Measurements from ENCODE around the gene DUSP19. TPM values are rescaled to one million over a fixed set of nuclear protein-coding genes. Genes with fewer than 3 reads are reported as not detected.

Gene DUSP19
- total and polyA plus RNA-seq, 2 of the 13 experiments (the other 11 are each of a cell fraction or from before 2014, with no cell fraction given): 1.3 to 1.9 TPM

GRCh38 chr2:183124222-183124956 lies 45.8 kb downstream of the DUSP19 start, which contains the start of gene NUP35 (continued):
- peak; percentile 64 for TF ChIP-seq ZBTB33 (CRISPR knock-in tag; IDR thresholded peaks at IDR 0.05)
- no peak; the same call in 1 of the 2 replicates for TF ChIP-seq JDP2 (CRISPR knock-in tag; IDR thresholded peaks at IDR 0.05; ENCODE audit: borderline replicate concordance)
- TF ChIP-seq RFXAP (CRISPR knock-in tag; IDR thresholded peaks at IDR 0.05; ENCODE audit: borderline replicate concordance): no peak; the same call in 1 of the 2 replicates
- TF ChIP-seq RELA (CRISPR knock-in tag; IDR thresholded peaks at IDR 0.05): peak; percentile 79
- no peak; the same call in 1 of the 2 replicates for TF ChIP-seq KDM6A (CRISPR knock-in tag; IDR thresholded peaks at IDR 0.05; ENCODE audit: low read depth)
- TF ChIP-seq POLR2AphosphoS2 (IDR thresholded peaks at IDR 0.05; ENCODE audit: low read depth, low read length): no peak
- TF ChIP-seq, protein P1, sequence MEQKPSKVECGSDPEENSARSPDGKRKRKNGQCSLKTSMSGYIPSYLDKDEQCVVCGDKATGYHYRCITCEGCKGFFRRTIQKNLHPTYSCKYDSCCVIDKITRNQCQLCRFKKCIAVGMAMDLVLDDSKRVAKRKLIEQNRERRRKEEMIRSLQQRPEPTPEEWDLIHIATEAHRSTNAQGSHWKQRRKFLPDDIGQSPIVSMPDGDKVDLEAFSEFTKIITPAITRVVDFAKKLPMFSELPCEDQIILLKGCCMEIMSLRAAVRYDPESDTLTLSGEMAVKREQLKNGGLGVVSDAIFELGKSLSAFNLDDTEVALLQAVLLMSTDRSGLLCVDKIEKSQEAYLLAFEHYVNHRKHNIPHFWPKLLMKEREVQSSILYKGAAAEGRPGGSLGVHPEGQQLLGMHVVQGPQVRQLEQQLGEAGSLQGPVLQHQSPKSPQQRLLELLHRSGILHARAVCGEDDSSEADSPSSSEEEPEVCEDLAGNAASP (CRISPR knock-in tag; IDR thresholded peaks at IDR 0.05; ENCODE audit: borderline replicate concordance): peak; percentile 54
- peak; percentile 78; the same call in 1 of the 2 replicates for TF ChIP-seq AHR (CRISPR knock-in tag; IDR thresholded peaks at IDR 0.05)
- peak; percentile 52; the same call in 1 of the 2 replicates for TF ChIP-seq BHLHE40 (IDR thresholded peaks at IDR 0.05; ENCODE audit: low read length)
- TF ChIP-seq, protein P2, sequence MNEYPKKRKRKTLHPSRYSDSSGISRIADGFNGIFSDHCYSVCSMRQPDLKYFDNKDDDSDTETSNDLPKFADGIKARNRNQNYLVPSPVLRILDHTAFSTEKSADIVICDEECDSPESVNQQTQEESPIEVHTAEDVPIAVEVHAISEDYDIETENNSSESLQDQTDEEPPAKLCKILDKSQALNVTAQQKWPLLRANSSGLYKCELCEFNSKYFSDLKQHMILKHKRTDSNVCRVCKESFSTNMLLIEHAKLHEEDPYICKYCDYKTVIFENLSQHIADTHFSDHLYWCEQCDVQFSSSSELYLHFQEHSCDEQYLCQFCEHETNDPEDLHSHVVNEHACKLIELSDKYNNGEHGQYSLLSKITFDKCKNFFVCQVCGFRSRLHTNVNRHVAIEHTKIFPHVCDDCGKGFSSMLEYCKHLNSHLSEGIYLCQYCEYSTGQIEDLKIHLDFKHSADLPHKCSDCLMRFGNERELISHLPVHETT (CRISPR knock-in tag; conservative IDR thresholded peaks at IDR 0.05): peak; percentile 56
- peak; percentile 93 for TF ChIP-seq PHF8 (CRISPR knock-in tag; IDR thresholded peaks at IDR 0.05)
- TF ChIP-seq ZNF20 (CRISPR knock-in tag; IDR thresholded peaks at IDR 0.05): no peak
- no peak for TF ChIP-seq FIP1L1 (IDR thresholded peaks at IDR 0.05; ENCODE audit: borderline replicate concordance, insufficient read depth, low read depth, low read length)
- TF ChIP-seq ZNF605 (CRISPR knock-in tag; IDR thresholded peaks at IDR 0.05): 0 out of 2 replicates have a peak, but pooled peaks have one; percentile 23
- TF ChIP-seq HOXA3 (CRISPR knock-in tag; IDR thresholded peaks at IDR 0.05): peak; percentile 99
- TF ChIP-seq ZNF609 (CRISPR knock-in tag; IDR thresholded peaks at IDR 0.05; ENCODE audit: borderline replicate concordance): peak; percentile 54
- TF ChIP-seq, protein P3, sequence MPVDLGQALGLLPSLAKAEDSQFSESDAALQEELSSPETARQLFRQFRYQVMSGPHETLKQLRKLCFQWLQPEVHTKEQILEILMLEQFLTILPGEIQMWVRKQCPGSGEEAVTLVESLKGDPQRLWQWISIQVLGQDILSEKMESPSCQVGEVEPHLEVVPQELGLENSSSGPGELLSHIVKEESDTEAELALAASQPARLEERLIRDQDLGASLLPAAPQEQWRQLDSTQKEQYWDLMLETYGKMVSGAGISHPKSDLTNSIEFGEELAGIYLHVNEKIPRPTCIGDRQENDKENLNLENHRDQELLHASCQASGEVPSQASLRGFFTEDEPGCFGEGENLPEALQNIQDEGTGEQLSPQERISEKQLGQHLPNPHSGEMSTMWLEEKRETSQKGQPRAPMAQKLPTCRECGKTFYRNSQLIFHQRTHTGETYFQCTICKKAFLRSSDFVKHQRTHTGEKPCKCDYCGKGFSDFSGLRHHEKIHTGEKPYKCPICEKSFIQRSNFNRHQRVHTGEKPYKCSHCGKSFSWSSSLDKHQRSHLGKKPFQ (CRISPR knock-in tag; IDR thresholded peaks at IDR 0.05; ENCODE audit: insufficient replicate concordance): peak; percentile 20
